Suprapubic skin (tissue), 4 donors: Measurements from ENCODE around the gene TMEM208. TPM values are rescaled to one million over a fixed set of nuclear protein-coding genes. Genes with fewer than 3 reads are reported as not detected.

ENCODE experiments used
- DNase-seq, 2 donors: peaks; one replicate each; pipeline ENCODE4 v3.0.0-alpha.2; 2019; ENCODE audit warnings: low spot score in 2 of 2
- H3K27ac ChIP-seq: fragments of 200-600 bp; sonication (generic); one replicate; pipeline ENCODE4 v1.5.1; 2019
- H3K27me3 ChIP-seq: fragments of 200-600 bp; sonication (generic); one replicate; pipeline ENCODE4 v1.5.1; 2019
- H3K36me3 ChIP-seq: fragments of 200-600 bp; sonication (generic); one replicate; pipeline ENCODE4 v1.5.1; 2019
- H3K4me1 ChIP-seq: fragments of 200-600 bp; sonication (generic); one replicate; pipeline ENCODE4 v1.5.1; 2019
- H3K4me3 ChIP-seq: fragments of 200-600 bp; sonication (generic); one replicate; pipeline ENCODE4 v1.5.1; 2019; ENCODE audit warnings: mild to moderate bottlenecking
- H3K9me3 ChIP-seq: fragments of 200-600 bp; sonication (generic); one replicate; pipeline ENCODE4 v1.5.1; 2019
- CTCF ChIP-seq, 2 donors: fragments of 200-600 bp in 1 of 2; fragments of 450-650 bp in 1 of 2; sonication (generic) in 1 of 2; IDR thresholded peaks; one replicate each; pipeline ENCODE4 v1.5.1; 2016 to 2019; ENCODE audit warnings: antibody characterized with exemption in 2 of 2, mild to moderate bottlenecking in 1 of 2, moderate library complexity in 1 of 2
- EP300 ChIP-seq: sonication (generic); formaldehyde crosslinking; IDR thresholded peaks from one replicate; pipeline ENCODE4 v1.6.1; 2017; ENCODE audit warnings: antibody characterized with exemption
- POLR2A ChIP-seq, 2 donors: fragments of 450-650 bp; IDR thresholded peaks; one replicate each; pipeline ENCODE4 v1.6.1; 2017; ENCODE audit warnings: antibody characterized with exemption in 2 of 2, mild to moderate bottlenecking in 2 of 2, moderate library complexity in 2 of 2
- POLR2AphosphoS5 ChIP-seq, 3 donors: sonication (generic); formaldehyde crosslinking; IDR thresholded peaks; one replicate each; pipeline ENCODE4 v1.6.1; 2017; ENCODE audit warnings: antibody characterized with exemption in 3 of 3
- WGBS: methylation state at CpG from one replicate; pipeline ENCODE4 v1.1.5; 2018; 5-methylcytosine and 5-hydroxymethylcytosine counted together
- total RNA-seq, 4 donors: library from RNA; depleted of rRNA; stranded (reverse); fragments of >200 nt; gene quantifications; one replicate each; pipeline ENCODE4 v1.1.0, GENCODE V29; 2016

Gene TMEM208
- total RNA-seq, 4 donors from 2014 or later = 32.8 to 46.8 (median 40.0) TPM

GRCh38 chr16:67185651-67186134 lies 41.2 kb upstream of the TMEM208 start:
- no peak for DNase-seq
- no peaks in the 10 kb centered on the region for H3K9me3 ChIP-seq
- 13% methylated on average over 12 of the region's 12 CpGs for WGBS

DNA sequence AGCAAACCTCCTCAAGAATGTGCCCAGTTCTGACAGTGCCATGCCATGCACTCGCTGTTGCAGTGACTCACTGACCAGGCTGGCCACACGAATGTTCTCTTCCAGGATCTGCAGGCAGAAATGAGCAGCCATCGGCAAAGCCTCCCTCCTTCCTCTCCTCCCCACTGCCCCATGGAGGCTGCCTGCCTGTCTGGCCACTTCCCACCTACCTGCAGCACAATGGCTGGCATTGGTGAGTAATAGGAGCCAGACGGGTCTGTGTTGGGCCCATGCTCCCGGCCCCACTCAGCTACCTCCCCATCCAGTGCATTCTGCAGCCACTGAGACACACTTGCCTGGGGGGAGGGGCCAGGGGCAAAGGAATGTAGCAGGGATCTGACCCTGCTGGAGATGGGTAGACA lies 40.4 kb upstream of the TMEM208 start:
- Histone ChIP-seq H3K27ac (no peak overlapping the region), H3K9me3 (no peaks in the 10 kb centered on the region), H3K4me3 (no peak overlapping the region), H3K36me3 (no peaks in the 10 kb centered on the region), H3K27me3 (no peaks in the 10 kb centered on the region), H3K4me1 (peaks cover 33% of the 10 kb centered on the region)
- TF ChIP-seq CTCF (IDR thresholded peaks at IDR 0.05) = no peak
- no peak for TF ChIP-seq POLR2AphosphoS5 (IDR thresholded peaks at IDR 0.05)
- no peak for TF ChIP-seq POLR2A (IDR thresholded peaks at IDR 0.05)
- no peak for DNase-seq
- WGBS = 80% methylated on average over 5 of the region's 5 CpGs

More at GRCh38 chr16:67185651-67186134, 41.2 kb upstream of the TMEM208 start:
- TF ChIP-seq EP300 (no peak), POLR2AphosphoS5 (IDR thresholded peaks at IDR 0.05) (peak in 1 of 3 donors; percentile 25), POLR2A (IDR thresholded peaks at IDR 0.05) (no peak)
- Histone ChIP-seq H3K4me3 (peak overlapping the region; percentile 72), H3K36me3 (no peaks in the 10 kb centered on the region), H3K27me3 (no peaks in the 10 kb centered on the region), H3K4me1 (peaks cover 28% of the 10 kb centered on the region), H3K27ac (no peak overlapping the region)

- no peaks in the 10 kb centered on the region for H3K9me3 ChIP-seq
- no peak overlapping the region for H3K4me3 ChIP-seq
- peaks cover 36% of the 10 kb centered on the region for H3K4me1 ChIP-seq
- 88% methylated on average over 7 of the region's 26 CpGs for WGBS
- no peaks in the 10 kb centered on the region for H3K36me3 ChIP-seq
- no peak for DNase-seq
- no peak overlapping the region for H3K27ac ChIP-seq
- no peak for TF ChIP-seq CTCF (IDR thresholded peaks at IDR 0.05)
- no peak for TF ChIP-seq POLR2AphosphoS5 (IDR thresholded peaks at IDR 0.05)
- no peak for TF ChIP-seq EP300
- TF ChIP-seq POLR2A (IDR thresholded peaks at IDR 0.05) = no peak
- no peaks in the 10 kb centered on the region for H3K27me3 ChIP-seq
Observed at GRCh38 chr16:67187175-67187890, 39.6 kb upstream of the TMEM208 start.

DNA sequence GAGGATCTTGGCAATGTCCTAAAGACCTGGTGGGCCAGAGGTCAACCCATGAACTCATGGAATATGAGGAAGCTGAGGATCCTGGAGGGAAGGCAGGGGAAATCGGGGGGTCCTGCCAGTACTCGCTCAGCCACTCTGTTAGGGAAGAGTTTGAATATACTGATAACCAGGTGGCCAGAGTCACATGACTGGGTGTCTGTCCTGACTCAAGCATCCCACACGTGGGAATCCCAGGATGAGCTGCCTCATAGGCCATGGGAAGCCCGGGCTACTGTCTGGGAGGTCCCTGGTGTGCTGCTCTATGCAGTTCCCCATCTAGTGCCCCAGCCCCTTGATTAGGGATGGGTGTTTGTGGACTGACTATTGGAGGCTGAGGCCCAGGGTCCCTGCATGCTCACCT lies 38.6 kb upstream of the TMEM208 start:
- no peak overlapping the region for H3K27ac ChIP-seq
- H3K36me3 ChIP-seq = no peaks in the 10 kb centered on the region
- no peak overlapping the region for H3K4me3 ChIP-seq
- DNase-seq = no peak
- TF ChIP-seq POLR2A (IDR thresholded peaks at IDR 0.05) = no peak
- no peak for TF ChIP-seq CTCF (IDR thresholded peaks at IDR 0.05)
- H3K4me1 ChIP-seq = peaks cover 36% of the 10 kb centered on the region
- no peaks in the 10 kb centered on the region for H3K9me3 ChIP-seq
- H3K27me3 ChIP-seq = no peaks in the 10 kb centered on the region
- WGBS = 77% methylated on average over 4 of the region's 4 CpGs

GRCh38 chr16:67188798-67189197 lies 38.1 kb upstream of the TMEM208 start:
- no peak overlapping the region for H3K4me3 ChIP-seq
- WGBS = 91% methylated on average over 13 of the region's 15 CpGs
- H3K36me3 ChIP-seq = peaks cover under 1% of the 10 kb centered on the region
- peaks cover 40% of the 10 kb centered on the region for H3K4me1 ChIP-seq
- H3K27me3 ChIP-seq = no peaks in the 10 kb centered on the region
- TF ChIP-seq POLR2A (IDR thresholded peaks at IDR 0.05) (no peak), CTCF (IDR thresholded peaks at IDR 0.05) (no peak), EP300 (no peak), POLR2AphosphoS5 (IDR thresholded peaks at IDR 0.05) (no peak)
- no peak for DNase-seq
- no peak overlapping the region for H3K27ac ChIP-seq
- no peaks in the 10 kb centered on the region for H3K9me3 ChIP-seq
